ENCODE data around the gene PROM1. TPM values are rescaled to one million over a fixed set of nuclear protein-coding genes. Genes with fewer than 3 reads are reported as not detected.
A peak's percentile ranks its signal among the peaks of the same experiment; 100 is the strongest.

The PROM1 gene
- total RNA-seq, 6 donors from 2014 or later: 1.6 to 43.6 (median 4.3) TPM

DNA sequence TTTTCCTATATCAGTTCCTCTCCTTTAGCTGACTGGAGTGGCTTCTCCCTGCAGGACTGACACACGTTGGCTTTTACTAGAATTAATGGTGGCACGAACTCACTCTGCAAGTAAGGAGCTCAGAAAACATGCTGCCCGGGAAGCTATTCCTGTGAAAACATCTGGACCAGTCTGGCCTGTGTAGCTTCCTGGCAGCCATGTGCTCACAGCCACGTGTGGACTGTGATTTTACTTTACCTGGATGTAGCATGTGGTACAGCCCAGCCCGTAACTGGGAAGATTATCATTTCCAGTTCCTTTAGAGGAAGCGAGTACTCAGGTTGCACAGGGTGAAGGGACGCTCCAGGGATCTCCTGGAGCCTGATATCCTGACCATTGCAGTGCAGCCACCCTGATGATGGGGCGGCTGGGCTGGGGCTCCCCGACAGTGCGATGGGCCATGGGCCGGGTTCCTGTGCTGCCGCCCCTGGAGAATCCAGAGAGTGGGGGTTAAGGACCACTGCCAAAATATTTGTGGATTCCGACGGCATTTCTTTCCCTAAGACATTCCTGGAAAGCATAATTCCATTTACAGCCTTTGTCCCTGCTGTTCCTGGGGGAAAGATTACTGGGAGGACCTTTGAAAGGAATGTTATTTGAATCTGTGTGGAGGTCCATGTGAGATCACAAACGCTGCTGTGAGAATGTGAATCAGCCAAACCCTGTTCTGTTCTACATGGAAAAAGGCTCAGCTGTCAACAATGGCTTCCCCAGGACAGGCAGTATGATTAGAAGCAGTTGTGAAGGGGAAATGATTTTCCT, 35.0 kb downstream of the PROM1 start:
- WGBS, 2 donors: 73% methylated on average over 15 of the region's 15 CpGs
- Histone ChIP-seq H3K27me3 (no peaks in the 10 kb centered on the region), H3K9me3 (no peaks in the 10 kb centered on the region), H3K36me3 (no peaks in the 10 kb centered on the region), H3K27ac (no peak overlapping the region), H3K4me1 (peaks cover 0 to 9% (median 1%) of the 10 kb centered on the region in 4 donors), H3K4me3 (no peak overlapping the region)
- peak in 1 of 2 donors; percentile 41 for DNase-seq
- no peak for TF ChIP-seq EP300 (IDR thresholded peaks at IDR 0.05)
- TF ChIP-seq POLR2A (IDR thresholded peaks at IDR 0.05): no peak
- TF ChIP-seq, protein P1, sequence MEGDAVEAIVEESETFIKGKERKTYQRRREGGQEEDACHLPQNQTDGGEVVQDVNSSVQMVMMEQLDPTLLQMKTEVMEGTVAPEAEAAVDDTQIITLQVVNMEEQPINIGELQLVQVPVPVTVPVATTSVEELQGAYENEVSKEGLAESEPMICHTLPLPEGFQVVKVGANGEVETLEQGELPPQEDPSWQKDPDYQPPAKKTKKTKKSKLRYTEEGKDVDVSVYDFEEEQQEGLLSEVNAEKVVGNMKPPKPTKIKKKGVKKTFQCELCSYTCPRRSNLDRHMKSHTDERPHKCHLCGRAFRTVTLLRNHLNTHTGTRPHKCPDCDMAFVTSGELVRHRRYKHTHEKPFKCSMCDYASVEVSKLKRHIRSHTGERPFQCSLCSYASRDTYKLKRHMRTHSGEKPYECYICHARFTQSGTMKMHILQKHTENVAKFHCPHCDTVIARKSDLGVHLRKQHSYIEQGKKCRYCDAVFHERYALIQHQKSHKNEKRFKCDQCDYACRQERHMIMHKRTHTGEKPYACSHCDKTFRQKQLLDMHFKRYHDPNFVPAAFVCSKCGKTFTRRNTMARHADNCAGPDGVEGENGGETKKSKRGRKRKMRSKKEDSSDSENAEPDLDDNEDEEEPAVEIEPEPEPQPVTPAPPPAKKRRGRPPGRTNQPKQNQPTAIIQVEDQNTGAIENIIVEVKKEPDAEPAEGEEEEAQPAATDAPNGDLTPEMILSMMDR (IDR thresholded peaks at IDR 0.05): no peak
- TF ChIP-seq POLR2AphosphoS5 (IDR thresholded peaks at IDR 0.05): no peak
- ATAC-seq (ENCODE audit: low FRiP score in 2 of 2): no peak

DNA sequence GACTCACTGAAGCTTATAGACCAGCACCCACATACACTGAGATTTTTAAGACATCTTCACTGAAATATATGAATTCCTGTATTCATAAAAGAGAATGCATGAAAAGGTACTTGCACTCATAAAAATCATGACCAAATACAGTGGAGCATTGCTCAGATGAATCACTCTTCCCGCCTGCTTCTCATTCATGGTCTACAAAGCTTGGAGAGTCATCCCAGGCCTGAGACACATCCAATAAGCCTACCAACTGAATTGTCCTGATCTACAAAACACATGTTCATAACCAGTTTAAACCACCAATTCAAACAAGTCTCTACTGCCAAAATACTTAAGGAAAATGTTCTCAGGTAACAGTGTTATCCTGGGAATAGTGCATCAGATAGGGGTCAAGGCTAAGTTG, 38.1 kb downstream of the PROM1 start:
- ATAC-seq (ENCODE audit: low FRiP score in 2 of 2) (no peak), DNase-seq (no peak)
- Histone ChIP-seq H3K4me3 (no peak overlapping the region), H3K9me3 (no peaks in the 10 kb centered on the region), H3K36me3 (no peaks in the 10 kb centered on the region), H3K27me3 (no peaks in the 10 kb centered on the region), H3K4me1 (peaks cover 0 to 12% (median 4%) of the 10 kb centered on the region in 4 donors), H3K27ac (no peak overlapping the region)
- TF ChIP-seq POLR2A (IDR thresholded peaks at IDR 0.05) (no peak), POLR2AphosphoS5 (IDR thresholded peaks at IDR 0.05) (no peak), EP300 (IDR thresholded peaks at IDR 0.05) (no peak)
- TF ChIP-seq, protein P1 (IDR thresholded peaks at IDR 0.05): no peak
- 90 to 96% methylated on average over 1 of the region's 1 CpG for WGBS, 2 donors

DNA sequence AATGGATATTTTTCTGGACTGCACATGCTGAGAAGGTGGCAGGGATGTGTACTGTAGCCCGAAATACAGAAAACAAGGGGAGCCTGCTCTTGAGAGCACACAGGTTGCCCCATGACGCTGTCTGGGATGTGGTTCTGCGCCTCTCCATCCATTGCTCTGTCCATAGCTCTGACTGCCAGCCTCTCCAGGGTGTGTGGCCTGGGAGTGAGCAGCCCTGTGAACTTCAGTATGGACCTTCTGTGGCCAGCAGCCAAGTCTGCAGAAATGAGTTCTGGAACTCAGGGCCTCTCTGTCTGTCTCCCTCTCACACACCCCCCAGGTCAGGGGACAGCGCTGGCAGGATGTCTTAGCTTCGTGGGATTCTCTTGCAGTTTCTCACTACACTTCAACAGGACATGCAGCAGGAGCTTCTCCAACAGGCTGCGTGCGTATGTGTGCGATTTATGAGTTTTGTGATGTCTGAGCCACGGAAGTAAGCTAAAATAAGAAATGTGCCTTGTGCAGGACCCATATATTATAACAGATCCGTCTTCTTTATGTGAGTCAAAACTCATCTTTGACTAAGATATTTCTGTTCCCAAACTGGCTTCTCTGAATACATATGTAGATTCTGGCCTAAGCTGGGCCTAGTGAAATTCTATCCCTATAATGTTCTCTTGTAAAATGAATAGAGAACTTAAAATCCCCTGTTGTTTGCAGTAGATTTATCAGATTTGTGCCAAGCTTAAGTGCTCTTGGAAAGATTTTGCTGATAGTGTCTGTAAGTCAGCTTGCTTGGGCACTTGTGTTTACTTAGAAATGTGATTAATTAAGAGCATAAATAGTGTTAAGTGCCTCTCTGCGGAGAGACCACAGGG, 40.0 kb downstream of the PROM1 start:
- Histone ChIP-seq H3K4me1 (peaks cover 0 to 12% (median 4%) of the 10 kb centered on the region in 4 donors), H3K4me3 (no peak overlapping the region), H3K27ac (no peak overlapping the region), H3K36me3 (no peaks in the 10 kb centered on the region), H3K27me3 (no peaks in the 10 kb centered on the region), H3K9me3 (no peaks in the 10 kb centered on the region)
- TF ChIP-seq, protein P1 (IDR thresholded peaks at IDR 0.05): no peak
- TF ChIP-seq POLR2AphosphoS5 (IDR thresholded peaks at IDR 0.05) (no peak), POLR2A (IDR thresholded peaks at IDR 0.05) (no peak), EP300 (IDR thresholded peaks at IDR 0.05) (no peak)
- DNase-seq: no peak
- no peak for ATAC-seq (ENCODE audit: low FRiP score in 2 of 2)
- 67 to 70% methylated on average over 10 to 11 of the region's 11 CpGs for WGBS, 2 donors

DNA sequence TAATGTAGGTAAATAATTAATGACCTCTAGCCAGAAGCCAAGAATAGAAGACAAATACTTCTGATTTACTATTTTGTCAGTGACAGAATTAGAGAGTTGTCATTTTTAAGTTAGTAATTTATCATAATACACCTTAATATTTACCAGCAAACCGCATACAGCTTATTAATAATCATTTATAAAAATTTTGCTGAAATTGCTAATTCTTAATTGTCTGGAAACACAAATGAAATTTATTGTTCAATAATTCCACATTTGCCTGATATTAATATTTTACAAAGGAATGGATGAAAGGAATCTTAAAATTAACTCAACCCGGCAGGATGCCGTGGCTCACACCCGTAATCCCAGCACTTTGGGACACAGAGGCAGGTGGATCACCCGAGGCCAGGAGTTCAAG, 44.7 kb downstream of the PROM1 start:
- no peaks in the 10 kb centered on the region for H3K36me3 ChIP-seq
- H3K9me3 ChIP-seq: no peaks in the 10 kb centered on the region
- 95 to 97% methylated on average over 5 of the region's 5 CpGs for WGBS, 2 donors
- H3K4me3 ChIP-seq: no peak overlapping the region
- TF ChIP-seq, protein P1 (IDR thresholded peaks at IDR 0.05): no peak
- TF ChIP-seq EP300 (IDR thresholded peaks at IDR 0.05) (no peak), POLR2A (IDR thresholded peaks at IDR 0.05) (no peak)
- DNase-seq (no peak), ATAC-seq (ENCODE audit: low FRiP score in 2 of 2) (no peak)
- no peaks in the 10 kb centered on the region for H3K27me3 ChIP-seq
- H3K27ac ChIP-seq: no peak overlapping the region
- peaks cover 0 to 12% (median 3%) of the 10 kb centered on the region in 4 donors for H3K4me1 ChIP-seq
